ENCODE measurements around the gene GRK1. TPM values are rescaled to one million over a fixed set of nuclear protein-coding genes. Genes with fewer than 3 reads are reported as not detected.

The GRK1 gene
- total and polyA plus RNA-seq, 8 donors: 0.02 to 0.04 TPM; not detected in 6

DNA sequence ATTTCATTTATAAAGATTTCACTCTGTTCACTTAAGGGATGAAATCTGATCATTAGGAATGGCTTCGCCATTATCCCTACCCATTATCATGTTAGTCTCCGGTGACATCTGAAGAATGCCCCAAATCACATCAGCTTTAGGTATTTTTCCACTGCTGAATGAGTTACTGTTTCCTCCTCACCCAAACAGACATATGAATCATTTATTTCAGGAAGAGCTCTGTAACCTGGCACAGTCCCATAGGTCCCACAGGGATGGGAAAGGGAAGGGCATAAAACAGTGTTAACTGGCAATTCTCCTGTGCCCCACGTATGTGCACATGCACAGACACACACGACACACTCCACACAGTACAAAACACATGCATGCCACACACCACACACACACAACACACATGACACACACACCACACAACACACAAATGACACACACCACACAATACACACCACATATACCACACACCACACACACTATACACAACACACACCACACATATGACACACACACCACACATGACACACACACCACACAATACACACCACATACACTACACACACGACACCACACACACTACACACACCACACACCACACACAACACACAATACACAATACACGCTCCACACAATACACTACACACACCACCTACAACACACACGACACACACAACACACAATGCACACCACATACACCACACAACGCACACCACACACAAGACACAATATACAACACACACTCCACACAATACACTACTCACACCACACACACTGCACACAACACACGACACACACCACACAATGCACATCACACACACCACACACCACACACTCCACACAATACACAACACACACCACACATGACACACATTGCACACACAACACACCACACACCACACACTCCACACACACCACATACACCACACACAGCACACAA is 107.4 kb downstream of the GRK1 start:
- intact Hi-C loops (cut with DNase I): no loop called here
- FAIRE-seq (no peak), ATAC-seq (peak in 1 of 4 donors; percentile 37), DNase-seq (no peak)
- Histone ChIP-seq H3K9me3 (no peaks in the 10 kb centered on the region), H3K4me1 (no peaks in the 10 kb centered on the region), H3K36me3 (no peaks in the 10 kb centered on the region), H3K27ac (no peak overlapping the region), H3K27me3 (peaks cover 0 to 6% (median 0%) of the 10 kb centered on the region in 4 donors), H3K4me3 (no peak overlapping the region)
- WGBS, 2 donors: 56 to 75% methylated on average over 9 of the region's 9 CpGs
- TF ChIP-seq, protein P1, sequence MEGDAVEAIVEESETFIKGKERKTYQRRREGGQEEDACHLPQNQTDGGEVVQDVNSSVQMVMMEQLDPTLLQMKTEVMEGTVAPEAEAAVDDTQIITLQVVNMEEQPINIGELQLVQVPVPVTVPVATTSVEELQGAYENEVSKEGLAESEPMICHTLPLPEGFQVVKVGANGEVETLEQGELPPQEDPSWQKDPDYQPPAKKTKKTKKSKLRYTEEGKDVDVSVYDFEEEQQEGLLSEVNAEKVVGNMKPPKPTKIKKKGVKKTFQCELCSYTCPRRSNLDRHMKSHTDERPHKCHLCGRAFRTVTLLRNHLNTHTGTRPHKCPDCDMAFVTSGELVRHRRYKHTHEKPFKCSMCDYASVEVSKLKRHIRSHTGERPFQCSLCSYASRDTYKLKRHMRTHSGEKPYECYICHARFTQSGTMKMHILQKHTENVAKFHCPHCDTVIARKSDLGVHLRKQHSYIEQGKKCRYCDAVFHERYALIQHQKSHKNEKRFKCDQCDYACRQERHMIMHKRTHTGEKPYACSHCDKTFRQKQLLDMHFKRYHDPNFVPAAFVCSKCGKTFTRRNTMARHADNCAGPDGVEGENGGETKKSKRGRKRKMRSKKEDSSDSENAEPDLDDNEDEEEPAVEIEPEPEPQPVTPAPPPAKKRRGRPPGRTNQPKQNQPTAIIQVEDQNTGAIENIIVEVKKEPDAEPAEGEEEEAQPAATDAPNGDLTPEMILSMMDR (IDR thresholded peaks at IDR 0.05): no peak

- no peak for ATAC-seq
- 76 to 84% methylated on average over 28 of the region's 28 CpGs for WGBS, 2 donors
- no peak for FAIRE-seq
Observed at GRCh38 chr13:113775451-113776145, 108.6 kb downstream of the GRK1 start.

GRCh38 chr13:113776231-113777125 is 109.5 kb downstream of the GRK1 start:
- Histone ChIP-seq H3K4me3 (no peak overlapping the region), H3K27ac (no peak overlapping the region), H3K36me3 (no peaks in the 10 kb centered on the region), H3K9me3 (no peaks in the 10 kb centered on the region), H3K4me1 (no peaks in the 10 kb centered on the region), H3K27me3 (peaks cover 0 to 6% (median 0%) of the 10 kb centered on the region in 4 donors)
- 49 to 53% methylated on average over 35 of the region's 35 CpGs for WGBS, 2 donors
- ATAC-seq (no peak), FAIRE-seq (no peak), DNase-seq (no peak)
- TF ChIP-seq, protein P1 (IDR thresholded peaks at IDR 0.05): no peak
- intact Hi-C loops (cut with DNase I): no loop called here

More at GRCh38 chr13:113775451-113776145, 108.6 kb downstream of the GRK1 start:
- H3K27me3 ChIP-seq: peaks cover 0 to 6% (median 0%) of the 10 kb centered on the region in 4 donors
- intact Hi-C loops (cut with DNase I): no loop called here
- no peaks in the 10 kb centered on the region for H3K4me1 ChIP-seq
- H3K36me3 ChIP-seq: no peaks in the 10 kb centered on the region
- TF ChIP-seq, protein P1 (IDR thresholded peaks at IDR 0.05): no peak
- H3K27ac ChIP-seq: no peak overlapping the region
- no peaks in the 10 kb centered on the region for H3K9me3 ChIP-seq
- DNase-seq: no peak
- no peak overlapping the region for H3K4me3 ChIP-seq

DNA sequence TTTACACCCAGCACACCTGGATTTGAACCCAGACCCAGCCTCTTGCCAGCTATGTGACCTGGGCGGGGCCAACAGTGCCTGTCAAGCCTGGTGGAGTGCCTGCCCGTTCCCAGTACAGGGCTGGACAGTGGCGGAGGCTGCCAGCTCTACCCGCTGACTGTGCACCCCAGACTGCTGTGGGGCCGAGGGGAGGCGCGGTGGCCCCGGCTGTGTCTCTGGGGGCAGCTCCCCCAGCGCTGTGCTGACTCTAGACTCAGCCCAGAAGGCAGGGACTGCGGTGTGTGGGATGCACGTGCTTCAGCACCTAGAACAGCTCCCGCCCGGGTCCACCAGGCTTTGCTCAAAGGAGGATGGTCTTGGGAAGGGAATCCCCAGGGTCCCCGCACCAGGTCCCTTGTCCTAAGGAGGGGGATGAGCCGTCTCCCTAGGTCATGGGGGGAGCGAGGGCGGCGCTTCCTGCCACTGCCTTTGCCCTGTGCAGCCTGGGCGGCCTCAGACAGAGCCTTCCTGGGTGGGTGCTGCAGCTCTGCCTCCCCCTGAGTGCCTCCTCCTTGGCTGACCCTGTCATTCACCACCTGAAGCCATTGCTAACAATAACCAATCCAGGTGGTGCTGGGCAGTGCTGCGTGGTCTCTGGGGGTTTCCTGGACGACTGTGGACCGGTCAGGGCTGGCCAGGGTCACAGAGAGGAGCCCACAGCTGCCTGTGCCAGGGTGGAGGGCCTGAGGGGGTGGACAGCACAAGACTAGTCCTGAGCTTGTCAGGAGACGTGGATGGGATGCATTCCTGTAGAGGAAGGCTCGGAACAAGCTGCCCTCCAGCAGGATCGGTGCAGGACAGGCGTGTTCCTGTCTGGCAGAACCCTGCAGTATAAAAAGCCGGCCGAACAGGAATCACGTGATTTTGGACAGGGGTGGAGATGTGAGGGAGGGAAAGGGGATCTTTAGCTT is 110.6 kb downstream of the GRK1 start:
- TF ChIP-seq, protein P1 (IDR thresholded peaks at IDR 0.05): no peak
- FAIRE-seq: no peak

More for the DNA sequence above, 110.6 kb downstream of the GRK1 start:
- H3K27ac ChIP-seq: no peak overlapping the region
- H3K27me3 ChIP-seq: peaks cover 0 to 6% (median 0%) of the 10 kb centered on the region in 4 donors
- no peaks in the 10 kb centered on the region for H3K36me3 ChIP-seq
- H3K4me1 ChIP-seq: no peaks in the 10 kb centered on the region
- peak in 2 of 4 donors; percentile 40 to 44 for ATAC-seq
- intact Hi-C loops (cut with DNase I): no loop called here
- 32 to 34% methylated on average over 29 of the region's 29 CpGs for WGBS, 2 donors
- DNase-seq: no peak
- no peaks in the 10 kb centered on the region for H3K9me3 ChIP-seq
- H3K4me3 ChIP-seq: no peak overlapping the region

Measured in pancreas (tissue), 10 donors.